Measurements from ENCODE around the gene TWNK. TPM values are rescaled to one million over a fixed set of nuclear protein-coding genes. Genes with fewer than 3 reads are reported as not detected.

Gene TWNK
- total and polyA plus RNA-seq, 9 of the 15 experiments (the other 6 are each of a cell fraction or from before 2014, with no cell fraction given), result 11.6 to 34.7 (median 17.4) TPM

DNA sequence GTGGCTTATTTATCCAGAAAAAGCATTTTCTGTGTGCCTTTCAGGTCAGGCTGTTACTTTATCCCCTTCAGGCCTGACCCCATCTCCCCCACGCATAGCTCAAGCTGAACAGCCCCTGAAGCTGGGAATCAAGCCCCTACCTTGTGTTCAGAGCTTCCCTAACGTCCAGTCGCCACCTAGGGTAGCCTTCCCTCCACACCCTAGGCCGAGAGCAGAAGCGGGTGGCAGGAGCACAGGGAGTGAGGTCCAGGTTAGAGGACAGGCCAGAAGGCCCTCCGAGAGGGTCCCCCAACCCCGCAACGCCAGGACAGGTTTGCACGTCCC lies 18.5 kb upstream of the TWNK start:
- CTCF ChIA-PET (ENCODE audit: low intra/inter-chr PET ratio), result interaction anchor here (0.6 kb wide), 1 partner anchor 71 kb away, joined by 3 read pairs; no protein-coding TSS in a partner anchor
- no TSS peak for BruUV-seq (replicated peaks)
- TF ChIP-seq CEBPG (CRISPR knock-in tag; IDR thresholded peaks at IDR 0.05) (no peak), CEBPG (tag; conservative IDR thresholded peaks at IDR 0.05 in 1 of 2, IDR thresholded peaks at IDR 0.05 in 1 of 2) (no peak), ZNF3 (CRISPR knock-in tag; IDR thresholded peaks at IDR 0.05) (no peak), ZNF184 (CRISPR knock-in tag; IDR thresholded peaks at IDR 0.05) (no peak), HDAC1 (IDR thresholded peaks at IDR 0.05) (0 out of 4 replicates have a peak, but pooled peaks of 1 of the 2 experiments have one; percentile 7), SMARCA5 (IDR thresholded peaks at IDR 0.05) (no peak), PHF21A (IDR thresholded peaks at IDR 0.05; ENCODE audit: borderline replicate concordance, low read depth) (no peak)
- TF ChIP-seq, protein P1, sequence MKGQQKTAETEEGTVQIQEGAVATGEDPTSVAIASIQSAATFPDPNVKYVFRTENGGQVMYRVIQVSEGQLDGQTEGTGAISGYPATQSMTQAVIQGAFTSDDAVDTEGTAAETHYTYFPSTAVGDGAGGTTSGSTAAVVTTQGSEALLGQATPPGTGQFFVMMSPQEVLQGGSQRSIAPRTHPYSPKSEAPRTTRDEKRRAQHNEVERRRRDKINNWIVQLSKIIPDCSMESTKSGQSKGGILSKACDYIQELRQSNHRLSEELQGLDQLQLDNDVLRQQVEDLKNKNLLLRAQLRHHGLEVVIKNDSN (CRISPR knock-in tag; IDR thresholded peaks at IDR 0.05), result peak; percentile 23; the same call in 1 of the 2 replicates
- TF ChIP-seq, protein P2, sequence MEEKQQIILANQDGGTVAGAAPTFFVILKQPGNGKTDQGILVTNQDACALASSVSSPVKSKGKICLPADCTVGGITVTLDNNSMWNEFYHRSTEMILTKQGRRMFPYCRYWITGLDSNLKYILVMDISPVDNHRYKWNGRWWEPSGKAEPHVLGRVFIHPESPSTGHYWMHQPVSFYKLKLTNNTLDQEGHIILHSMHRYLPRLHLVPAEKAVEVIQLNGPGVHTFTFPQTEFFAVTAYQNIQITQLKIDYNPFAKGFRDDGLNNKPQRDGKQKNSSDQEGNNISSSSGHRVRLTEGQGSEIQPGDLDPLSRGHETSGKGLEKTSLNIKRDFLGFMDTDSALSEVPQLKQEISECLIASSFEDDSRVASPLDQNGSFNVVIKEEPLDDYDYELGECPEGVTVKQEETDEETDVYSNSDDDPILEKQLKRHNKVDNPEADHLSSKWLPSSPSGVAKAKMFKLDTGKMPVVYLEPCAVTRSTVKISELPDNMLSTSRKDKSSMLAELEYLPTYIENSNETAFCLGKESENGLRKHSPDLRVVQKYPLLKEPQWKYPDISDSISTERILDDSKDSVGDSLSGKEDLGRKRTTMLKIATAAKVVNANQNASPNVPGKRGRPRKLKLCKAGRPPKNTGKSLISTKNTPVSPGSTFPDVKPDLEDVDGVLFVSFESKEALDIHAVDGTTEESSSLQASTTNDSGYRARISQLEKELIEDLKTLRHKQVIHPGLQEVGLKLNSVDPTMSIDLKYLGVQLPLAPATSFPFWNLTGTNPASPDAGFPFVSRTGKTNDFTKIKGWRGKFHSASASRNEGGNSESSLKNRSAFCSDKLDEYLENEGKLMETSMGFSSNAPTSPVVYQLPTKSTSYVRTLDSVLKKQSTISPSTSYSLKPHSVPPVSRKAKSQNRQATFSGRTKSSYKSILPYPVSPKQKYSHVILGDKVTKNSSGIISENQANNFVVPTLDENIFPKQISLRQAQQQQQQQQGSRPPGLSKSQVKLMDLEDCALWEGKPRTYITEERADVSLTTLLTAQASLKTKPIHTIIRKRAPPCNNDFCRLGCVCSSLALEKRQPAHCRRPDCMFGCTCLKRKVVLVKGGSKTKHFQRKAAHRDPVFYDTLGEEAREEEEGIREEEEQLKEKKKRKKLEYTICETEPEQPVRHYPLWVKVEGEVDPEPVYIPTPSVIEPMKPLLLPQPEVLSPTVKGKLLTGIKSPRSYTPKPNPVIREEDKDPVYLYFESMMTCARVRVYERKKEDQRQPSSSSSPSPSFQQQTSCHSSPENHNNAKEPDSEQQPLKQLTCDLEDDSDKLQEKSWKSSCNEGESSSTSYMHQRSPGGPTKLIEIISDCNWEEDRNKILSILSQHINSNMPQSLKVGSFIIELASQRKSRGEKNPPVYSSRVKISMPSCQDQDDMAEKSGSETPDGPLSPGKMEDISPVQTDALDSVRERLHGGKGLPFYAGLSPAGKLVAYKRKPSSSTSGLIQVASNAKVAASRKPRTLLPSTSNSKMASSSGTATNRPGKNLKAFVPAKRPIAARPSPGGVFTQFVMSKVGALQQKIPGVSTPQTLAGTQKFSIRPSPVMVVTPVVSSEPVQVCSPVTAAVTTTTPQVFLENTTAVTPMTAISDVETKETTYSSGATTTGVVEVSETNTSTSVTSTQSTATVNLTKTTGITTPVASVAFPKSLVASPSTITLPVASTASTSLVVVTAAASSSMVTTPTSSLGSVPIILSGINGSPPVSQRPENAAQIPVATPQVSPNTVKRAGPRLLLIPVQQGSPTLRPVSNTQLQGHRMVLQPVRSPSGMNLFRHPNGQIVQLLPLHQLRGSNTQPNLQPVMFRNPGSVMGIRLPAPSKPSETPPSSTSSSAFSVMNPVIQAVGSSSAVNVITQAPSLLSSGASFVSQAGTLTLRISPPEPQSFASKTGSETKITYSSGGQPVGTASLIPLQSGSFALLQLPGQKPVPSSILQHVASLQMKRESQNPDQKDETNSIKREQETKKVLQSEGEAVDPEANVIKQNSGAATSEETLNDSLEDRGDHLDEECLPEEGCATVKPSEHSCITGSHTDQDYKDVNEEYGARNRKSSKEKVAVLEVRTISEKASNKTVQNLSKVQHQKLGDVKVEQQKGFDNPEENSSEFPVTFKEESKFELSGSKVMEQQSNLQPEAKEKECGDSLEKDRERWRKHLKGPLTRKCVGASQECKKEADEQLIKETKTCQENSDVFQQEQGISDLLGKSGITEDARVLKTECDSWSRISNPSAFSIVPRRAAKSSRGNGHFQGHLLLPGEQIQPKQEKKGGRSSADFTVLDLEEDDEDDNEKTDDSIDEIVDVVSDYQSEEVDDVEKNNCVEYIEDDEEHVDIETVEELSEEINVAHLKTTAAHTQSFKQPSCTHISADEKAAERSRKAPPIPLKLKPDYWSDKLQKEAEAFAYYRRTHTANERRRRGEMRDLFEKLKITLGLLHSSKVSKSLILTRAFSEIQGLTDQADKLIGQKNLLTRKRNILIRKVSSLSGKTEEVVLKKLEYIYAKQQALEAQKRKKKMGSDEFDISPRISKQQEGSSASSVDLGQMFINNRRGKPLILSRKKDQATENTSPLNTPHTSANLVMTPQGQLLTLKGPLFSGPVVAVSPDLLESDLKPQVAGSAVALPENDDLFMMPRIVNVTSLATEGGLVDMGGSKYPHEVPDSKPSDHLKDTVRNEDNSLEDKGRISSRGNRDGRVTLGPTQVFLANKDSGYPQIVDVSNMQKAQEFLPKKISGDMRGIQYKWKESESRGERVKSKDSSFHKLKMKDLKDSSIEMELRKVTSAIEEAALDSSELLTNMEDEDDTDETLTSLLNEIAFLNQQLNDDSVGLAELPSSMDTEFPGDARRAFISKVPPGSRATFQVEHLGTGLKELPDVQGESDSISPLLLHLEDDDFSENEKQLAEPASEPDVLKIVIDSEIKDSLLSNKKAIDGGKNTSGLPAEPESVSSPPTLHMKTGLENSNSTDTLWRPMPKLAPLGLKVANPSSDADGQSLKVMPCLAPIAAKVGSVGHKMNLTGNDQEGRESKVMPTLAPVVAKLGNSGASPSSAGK (IDR thresholded peaks at IDR 0.05), result peak; percentile 35
- TF ChIP-seq, protein P3, sequence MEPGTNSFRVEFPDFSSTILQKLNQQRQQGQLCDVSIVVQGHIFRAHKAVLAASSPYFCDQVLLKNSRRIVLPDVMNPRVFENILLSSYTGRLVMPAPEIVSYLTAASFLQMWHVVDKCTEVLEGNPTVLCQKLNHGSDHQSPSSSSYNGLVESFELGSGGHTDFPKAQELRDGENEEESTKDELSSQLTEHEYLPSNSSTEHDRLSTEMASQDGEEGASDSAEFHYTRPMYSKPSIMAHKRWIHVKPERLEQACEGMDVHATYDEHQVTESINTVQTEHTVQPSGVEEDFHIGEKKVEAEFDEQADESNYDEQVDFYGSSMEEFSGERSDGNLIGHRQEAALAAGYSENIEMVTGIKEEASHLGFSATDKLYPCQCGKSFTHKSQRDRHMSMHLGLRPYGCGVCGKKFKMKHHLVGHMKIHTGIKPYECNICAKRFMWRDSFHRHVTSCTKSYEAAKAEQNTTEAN (CRISPR knock-in tag; IDR thresholded peaks at IDR 0.05), result no peak

More for the DNA sequence above, 18.5 kb upstream of the TWNK start:
- Histone ChIP-seq H3K27ac (ENCODE audit: extremely low read depth, low read depth, low read length) (no peak overlapping the region), H3K4me3 (peak overlapping the region; percentile 52), H3K9me1 (ENCODE audit: control insufficient read depth, insufficient read depth, low read length) (no peaks in the 10 kb centered on the region), H4K20me1 (replicated peaks; ENCODE audit: control insufficient read depth, insufficient read depth, low read length) (no peaks in the 10 kb centered on the region), H3K4me1 (replicated peaks in 1 of 2; ENCODE audit: control insufficient read depth in 2 of 2, insufficient read depth in 2 of 2, low read length in 2 of 2) (peaks cover 12 to 14% of the 10 kb centered on the region in 2 experiments), H3K9ac (ENCODE audit: insufficient read depth in 1 of 2, low read depth in 2 of 2, low read length in 2 of 2) (peak overlapping the region; percentile 34 to 89; a peak in 3 of 4 replicates), H3K27me3 (ENCODE audit: control insufficient read depth in 2 of 2, insufficient read depth in 2 of 2, low read length in 2 of 2) (no peaks in the 10 kb centered on the region), H3K36me3 (ENCODE audit: control insufficient read depth, insufficient read depth, low read length) (peaks cover 4% of the 10 kb centered on the region; the same call in 1 of the 3 replicates), H2AFZ (ENCODE audit: low read depth, low read length) (peak overlapping the region; percentile 97), H3K4me2 (ENCODE audit: insufficient read depth, low read length) (peak overlapping the region; percentile 68), H3K9me3 (replicated peaks; ENCODE audit: control insufficient read depth, insufficient read depth, low read depth, low read length) (no peaks in the 10 kb centered on the region), H3K79me2 (ENCODE audit: control insufficient read depth, insufficient read depth, low read length) (no peaks in the 10 kb centered on the region)
- intact Hi-C loops (cut with micrococcal nuclease), result no loop called here
- POLR2A ChIA-PET, result no interaction called here
- peak; percentile 61 for ATAC-seq
- in situ Hi-C loops (cut with MboI), result no loop called here
- WGBS (ENCODE audit: insufficient coverage, low coverage, missing lambda C conversion rate), result 33% methylated on average over 8 of the region's 9 CpGs
- no peak for DNase-seq (ENCODE audit: extremely low read depth in 1 of 4, low spot score in 3 of 4)
- no peak for FAIRE-seq

All from K562 (cell line).